ENCODE results near the gene CNOT4.

The CNOT4 gene

GRCh38 chr7:135509839-135510591 lies at the start of gene CNOT4:
Gene CNOT4 (minus strand): TSS chr7:135510102. CDS start chr7:135438331, 71,771 bp downstream.
- peak; percentile 99 for DNase-seq (ENCODE audit: low spot score)

- DNase-seq (ENCODE audit: low spot score), result no peak
Observed at GRCh38 chr7:135558881-135559280, 49.0 kb upstream of the CNOT4 start.

GRCh38 chr7:135558337-135558767 lies 48.5 kb upstream of the CNOT4 start:
- DNase-seq (ENCODE audit: low spot score), result peak; percentile 73

GRCh38 chr7:135557455-135558336 lies 47.8 kb upstream of the CNOT4 start, which contains the start of gene NUP205:
Gene NUP205 (plus strand): TSS chr7:135557917. CDS start chr7:135557945, 28 bp downstream.
- DNase-seq (ENCODE audit: low spot score), result peak; percentile 88

GRCh38 chr7:135553346-135553745 lies 43.4 kb upstream of the CNOT4 start:
- no peak for DNase-seq (ENCODE audit: low spot score)

GRCh38 chr7:135552148-135552547 lies 42.2 kb upstream of the CNOT4 start:
- DNase-seq (ENCODE audit: low spot score), result no peak

- DNase-seq (ENCODE audit: low spot score), result no peak
Observed at GRCh38 chr7:135550196-135550595, 40.3 kb upstream of the CNOT4 start.

GRCh38 chr7:135541029-135541428 lies 31.1 kb upstream of the CNOT4 start:
- DNase-seq (ENCODE audit: low spot score), result no peak

GRCh38 chr7:135539629-135540028 lies 29.7 kb upstream of the CNOT4 start:
- DNase-seq (ENCODE audit: low spot score), result no peak

GRCh38 chr7:135538376-135538775 lies 28.5 kb upstream of the CNOT4 start:
- DNase-seq (ENCODE audit: low spot score), result no peak

- DNase-seq (ENCODE audit: low spot score), result no peak
Observed at GRCh38 chr7:135537905-135538304, 28.0 kb upstream of the CNOT4 start.

GRCh38 chr7:135537453-135537852 lies 27.6 kb upstream of the CNOT4 start:
- DNase-seq (ENCODE audit: low spot score), result no peak

- no peak for DNase-seq (ENCODE audit: low spot score)
Observed at GRCh38 chr7:135536150-135536549, 26.2 kb upstream of the CNOT4 start.

GRCh38 chr7:135527025-135527424 lies 17.1 kb upstream of the CNOT4 start:
- DNase-seq (ENCODE audit: low spot score), result no peak

- no peak for DNase-seq (ENCODE audit: low spot score)
Observed at GRCh38 chr7:135525426-135525825, 15.5 kb upstream of the CNOT4 start.

- DNase-seq (ENCODE audit: low spot score), result no peak
Observed at GRCh38 chr7:135523146-135523545, 13.2 kb upstream of the CNOT4 start.

- DNase-seq (ENCODE audit: low spot score), result no peak
Observed at GRCh38 chr7:135522509-135522908, 12.6 kb upstream of the CNOT4 start.

GRCh38 chr7:135519871-135520270 lies 10.0 kb upstream of the CNOT4 start:
- no peak for DNase-seq (ENCODE audit: low spot score)

GRCh38 chr7:135519233-135519688 lies 9.4 kb upstream of the CNOT4 start:
- DNase-seq (ENCODE audit: low spot score), result no peak

- DNase-seq (ENCODE audit: low spot score), result no peak
Observed at GRCh38 chr7:135518748-135519147, 8.8 kb upstream of the CNOT4 start.

GRCh38 chr7:135517060-135517459 lies 7.2 kb upstream of the CNOT4 start:
- no peak for DNase-seq (ENCODE audit: low spot score)

GRCh38 chr7:135514856-135515255 lies 5.0 kb upstream of the CNOT4 start:
- no peak for DNase-seq (ENCODE audit: low spot score)

All from LoVo (cell line).